ENCODE results near the gene SNAI1.
"Not testable (repeated sequence)": the region's sequence is repeated elsewhere in the genome, so short reads cannot be mapped to it uniquely, and the experiment has no call there.

SNAI1 gene

DNA sequence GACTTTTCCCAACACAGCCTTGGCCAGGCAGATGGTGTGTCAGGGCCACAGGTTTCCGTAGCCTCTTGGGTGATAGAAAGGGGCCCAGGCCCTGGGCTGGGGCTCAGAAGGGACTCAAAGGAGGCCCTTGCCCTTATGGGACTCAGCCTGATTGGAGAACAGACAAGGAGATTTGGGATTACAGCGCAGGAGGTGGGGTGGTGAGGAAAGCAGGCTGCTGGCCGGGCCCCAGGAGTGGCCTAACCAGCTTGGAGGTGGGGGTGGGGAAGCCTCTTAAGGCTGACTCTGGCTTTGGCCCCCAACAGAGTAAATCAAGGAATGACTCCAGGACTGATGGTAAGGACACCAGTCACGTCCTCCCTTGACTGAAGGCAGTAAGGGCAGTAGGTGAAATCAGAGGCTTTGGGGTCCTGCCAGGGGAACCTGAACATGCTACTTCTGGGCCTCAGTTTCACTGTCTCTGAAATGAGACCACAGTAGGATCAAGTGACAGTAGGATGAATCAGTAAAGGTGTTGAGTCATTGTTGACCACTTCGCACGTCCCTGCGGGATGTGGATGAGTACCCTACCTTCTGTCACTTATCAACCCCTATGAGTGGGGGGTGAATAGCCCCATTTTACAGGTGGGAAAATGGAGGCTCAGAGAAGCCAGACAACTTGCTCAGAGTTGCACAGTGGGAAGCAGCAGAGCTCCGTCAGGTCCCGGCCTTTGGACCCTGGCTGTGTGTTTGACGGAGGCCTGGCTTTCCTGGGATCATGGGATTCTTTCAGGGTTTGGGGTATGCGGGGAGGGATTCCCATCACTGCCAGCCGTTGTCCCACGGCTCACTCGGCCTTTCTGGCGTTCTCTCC, 4.5 kb downstream of the SNAI1 start:
- no peak for DNase-seq

DNA sequence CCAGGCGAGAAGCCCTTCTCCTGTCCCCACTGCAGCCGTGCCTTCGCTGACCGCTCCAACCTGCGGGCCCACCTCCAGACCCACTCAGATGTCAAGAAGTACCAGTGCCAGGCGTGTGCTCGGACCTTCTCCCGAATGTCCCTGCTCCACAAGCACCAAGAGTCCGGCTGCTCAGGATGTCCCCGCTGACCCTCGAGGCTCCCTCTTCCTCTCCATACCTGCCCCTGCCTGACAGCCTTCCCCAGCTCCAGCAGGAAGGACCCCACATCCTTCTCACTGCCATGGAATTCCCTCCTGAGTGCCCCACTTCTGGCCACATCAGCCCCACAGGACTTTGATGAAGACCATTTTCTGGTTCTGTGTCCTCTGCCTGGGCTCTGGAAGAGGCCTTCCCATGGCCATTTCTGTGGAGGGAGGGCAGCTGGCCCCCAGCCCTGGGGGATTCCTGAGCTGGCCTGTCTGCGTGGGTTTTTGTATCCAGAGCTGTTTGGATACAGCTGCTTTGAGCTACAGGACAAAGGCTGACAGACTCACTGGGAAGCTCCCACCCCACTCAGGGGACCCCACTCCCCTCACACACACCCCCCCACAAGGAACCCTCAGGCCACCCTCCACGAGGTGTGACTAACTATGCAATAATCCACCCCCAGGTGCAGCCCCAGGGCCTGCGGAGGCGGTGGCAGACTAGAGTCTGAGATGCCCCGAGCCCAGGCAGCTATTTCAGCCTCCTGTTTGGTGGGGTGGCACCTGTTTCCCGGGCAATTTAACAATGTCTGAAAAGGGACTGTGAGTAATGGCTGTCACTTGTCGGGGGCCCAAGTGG, 5.3 kb downstream of the SNAI1 start:
- no peak for DNase-seq

GRCh38 chr20:49989234-49990065, 6.7 kb downstream of the SNAI1 start:
- no peak for DNase-seq

- DNase-seq, result no peak
Observed at GRCh38 chr20:49990271-49990720, 7.5 kb downstream of the SNAI1 start.

DNA sequence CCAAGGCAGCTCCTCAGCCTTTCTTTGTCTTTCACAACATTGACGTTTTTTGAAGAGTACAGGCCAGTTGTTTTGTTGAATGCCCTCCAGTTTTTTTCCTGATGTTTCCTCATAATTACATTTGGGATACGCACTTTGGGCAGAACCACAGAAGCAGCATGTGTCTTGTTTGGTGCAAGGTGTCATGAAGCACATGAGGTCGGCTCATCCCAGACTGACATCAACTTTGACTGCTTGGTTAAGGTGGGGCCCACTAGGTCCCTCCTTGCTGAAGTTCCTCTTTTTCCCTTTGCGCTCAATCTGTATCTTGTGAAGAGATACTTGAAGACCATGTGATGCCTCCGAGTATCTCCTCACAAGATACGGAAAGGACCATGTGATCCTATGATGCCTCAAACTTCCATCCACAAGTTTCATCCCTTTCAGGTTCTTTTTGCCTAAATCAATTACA, 10.5 kb downstream of the SNAI1 start:
- DNase-seq, result no peak

DNA sequence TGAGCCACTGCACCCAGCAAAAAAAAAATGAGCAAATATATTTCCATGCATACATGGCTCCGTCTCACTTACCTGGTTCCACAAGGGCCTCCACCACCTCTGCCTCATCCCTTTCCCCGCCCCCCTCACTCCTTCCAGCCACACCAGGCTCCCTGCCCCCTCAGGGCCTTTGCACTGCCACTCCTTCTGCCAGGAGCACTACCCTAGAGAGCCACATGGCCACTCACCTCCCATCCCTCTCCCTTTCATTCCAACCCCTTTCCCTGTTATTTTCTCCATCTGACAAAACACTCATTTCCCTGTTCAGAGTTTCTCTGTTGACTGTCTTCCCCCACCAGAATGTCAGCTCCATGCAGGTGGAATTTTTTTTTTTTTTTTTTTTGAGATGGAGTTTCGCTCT, 12.8 kb downstream of the SNAI1 start:
- DNase-seq, result no peak

- not testable (repeated sequence) for DNase-seq
Observed at GRCh38 chr20:49998478-49999188, 15.9 kb downstream of the SNAI1 start.

- no peak for DNase-seq
Observed at GRCh38 chr20:49999329-49999728, 16.5 kb downstream of the SNAI1 start.

DNA sequence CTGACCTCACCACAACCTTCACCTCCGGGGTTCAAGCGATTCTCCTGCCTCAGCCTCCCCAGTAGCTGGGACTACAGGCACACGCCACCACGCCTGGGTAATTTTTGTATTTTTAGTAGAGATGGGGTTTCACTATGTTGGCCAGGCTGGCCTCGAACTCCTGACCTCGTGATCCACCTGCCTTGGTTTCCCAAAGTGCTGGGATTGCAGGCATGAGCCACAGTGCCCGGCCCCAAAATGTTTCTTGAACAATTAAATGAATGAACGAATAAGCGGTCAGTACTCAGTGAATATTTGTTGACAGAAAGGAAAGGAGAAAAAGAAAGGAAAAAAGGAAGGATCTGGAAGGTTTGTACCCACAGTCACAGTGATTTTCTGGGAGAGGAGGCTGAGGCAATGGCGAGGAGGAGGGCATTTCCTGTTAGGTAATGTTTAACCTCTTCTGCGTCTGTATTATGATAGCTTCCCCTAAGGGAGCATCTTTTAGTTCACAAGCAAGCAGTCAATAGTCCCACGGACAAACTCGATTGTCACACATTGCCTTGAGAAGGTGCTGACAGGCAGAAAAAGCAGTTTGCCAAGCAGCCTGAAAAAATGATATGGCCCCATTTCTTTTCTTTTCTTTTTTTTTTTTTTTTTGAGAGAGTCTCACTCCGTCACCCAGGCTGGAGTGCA, 17.9 kb downstream of the SNAI1 start:
- DNase-seq, result not testable (repeated sequence)

- no peak for DNase-seq
Observed at GRCh38 chr20:50001784-50002311, 19.1 kb downstream of the SNAI1 start.

- DNase-seq, result no peak
Observed at GRCh38 chr20:50003253-50003656, 20.5 kb downstream of the SNAI1 start.

DNA sequence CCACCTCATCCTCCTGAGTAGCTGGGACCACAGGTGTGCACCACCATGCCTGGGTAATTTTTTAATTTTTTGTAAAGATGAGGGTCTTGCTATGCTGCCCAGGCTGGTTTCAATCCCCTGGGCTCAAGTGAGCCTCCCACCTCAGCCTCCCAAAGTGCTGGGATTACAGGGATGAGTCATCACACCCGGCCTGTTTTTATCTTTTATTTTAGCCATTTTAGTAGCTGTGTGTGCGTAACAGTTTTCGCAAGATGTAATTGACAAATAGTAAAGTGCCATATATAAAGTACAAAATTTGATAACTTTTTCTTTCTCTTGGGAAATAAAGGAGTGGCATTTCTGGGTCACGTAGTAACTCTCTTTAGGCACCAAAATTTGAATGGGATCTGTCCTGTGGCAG, 21.4 kb downstream of the SNAI1 start:
- DNase-seq, result no peak

DNA sequence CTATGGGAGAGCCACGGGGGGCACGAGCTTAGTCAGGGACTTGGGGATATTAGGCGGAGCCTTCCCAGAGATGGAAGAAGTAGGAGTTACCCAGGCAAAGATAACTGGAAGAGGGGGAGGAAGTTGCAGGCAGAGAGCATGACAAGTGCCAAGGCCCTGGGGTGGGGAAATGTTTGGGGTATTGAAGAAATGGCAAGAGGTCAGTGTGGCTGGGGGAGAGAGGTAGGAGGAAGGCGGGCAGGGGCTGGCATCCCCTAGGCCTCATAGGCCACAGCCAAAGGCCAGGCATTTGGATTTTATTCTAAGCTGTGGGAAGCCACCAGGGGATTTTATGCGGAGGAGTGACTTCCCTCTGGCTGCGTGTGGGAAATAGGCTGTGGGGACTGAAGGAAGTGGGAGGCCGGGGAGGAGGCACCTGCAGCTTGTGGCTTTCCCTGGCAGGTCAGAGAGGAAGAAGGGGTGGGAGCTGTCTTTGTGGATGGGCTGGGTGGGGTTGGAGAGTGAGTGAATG, 22.7 kb downstream of the SNAI1 start:
- DNase-seq, result no peak

DNA sequence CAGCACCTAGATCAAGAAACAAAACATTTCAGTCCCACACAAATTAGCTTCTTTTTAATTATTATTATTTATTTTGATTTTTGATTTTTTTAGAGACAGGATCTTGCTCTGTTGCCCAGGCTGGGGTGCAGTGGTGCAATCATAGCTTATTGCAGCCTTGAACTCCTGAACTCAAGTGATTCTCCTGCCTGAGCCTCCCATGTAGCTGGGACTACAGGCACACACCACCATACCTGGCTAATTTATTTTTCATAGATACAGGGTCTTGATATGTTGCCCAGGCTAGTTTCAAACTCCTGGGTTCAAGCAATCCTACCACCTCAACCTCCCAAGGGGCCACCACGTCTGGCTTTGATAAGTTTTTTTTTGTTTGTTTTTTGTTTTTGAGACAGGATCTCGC, 24.6 kb downstream of the SNAI1 start:
- no peak for DNase-seq

GRCh38 chr20:50008007-50008406, 25.2 kb downstream of the SNAI1 start:
- DNase-seq, result no peak

DNA sequence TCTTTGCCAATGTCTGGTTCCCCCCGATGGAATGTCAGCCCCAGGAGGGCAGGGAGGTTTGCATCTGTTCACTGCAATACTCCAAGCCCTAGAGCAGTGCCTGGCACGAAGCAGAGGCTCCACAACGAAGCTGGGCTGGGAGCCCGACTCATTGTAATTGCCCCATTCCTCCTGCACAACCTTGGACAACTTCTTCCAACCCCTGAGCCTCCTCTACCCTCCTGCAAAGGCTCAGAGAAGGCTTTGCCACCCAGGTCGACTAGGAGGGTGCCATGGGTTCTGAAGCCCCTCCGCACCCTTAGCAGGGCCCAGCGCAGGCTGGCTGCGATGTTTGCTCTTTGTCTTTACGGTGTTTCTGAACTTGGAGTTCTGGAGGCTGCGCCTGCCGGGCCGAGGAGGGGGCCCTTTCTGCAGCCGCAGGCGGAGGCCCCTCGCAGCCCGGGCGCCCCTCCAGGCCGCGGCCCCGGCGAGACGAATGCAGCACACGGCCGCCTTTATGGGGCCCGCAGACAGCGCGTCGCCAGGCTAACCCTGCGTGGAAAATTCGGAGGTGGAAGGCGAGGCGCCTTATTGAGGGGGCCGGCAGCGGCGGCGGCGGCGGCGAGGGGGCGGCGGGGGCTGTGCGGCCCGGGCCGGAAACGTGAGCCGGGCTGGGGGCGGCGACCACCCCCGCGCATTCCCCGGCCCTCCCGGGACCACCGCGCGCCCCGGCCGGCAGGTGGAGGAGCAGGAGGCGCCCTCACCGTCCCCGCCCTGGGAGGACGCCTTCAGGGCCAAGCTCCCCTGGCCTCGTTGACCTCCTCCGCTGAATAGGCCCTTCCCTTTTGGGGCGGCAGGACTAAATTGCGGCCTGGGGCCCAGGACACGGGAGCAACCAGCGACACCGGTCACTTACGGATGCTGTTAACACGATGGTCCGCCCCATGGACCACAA, 27.0 kb downstream of the SNAI1 start:
- DNase-seq, result no peak

DNA sequence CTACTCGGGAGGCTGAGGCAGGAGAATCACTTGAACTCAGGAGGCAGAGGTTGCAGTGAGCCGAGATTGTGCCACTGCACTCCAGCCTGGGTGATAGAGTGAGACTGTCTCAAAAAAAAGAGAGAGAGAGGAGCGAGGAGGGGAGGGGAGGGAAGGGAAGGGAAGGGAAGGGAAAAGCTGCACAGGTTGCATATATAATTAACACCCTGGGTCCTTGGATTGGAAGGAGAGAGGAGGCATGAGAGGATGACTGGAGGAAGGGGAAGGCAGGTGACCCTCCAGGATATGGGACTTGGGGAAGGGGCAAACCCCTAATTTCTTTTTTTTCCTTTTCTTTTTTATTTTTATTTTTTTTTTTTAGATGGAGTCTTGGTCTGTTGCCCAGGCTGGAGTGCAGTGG, 28.8 kb downstream of the SNAI1 start:
- not testable (repeated sequence) for DNase-seq

GRCh38 chr20:50012282-50013263, 29.8 kb downstream of the SNAI1 start:
- DNase-seq, result no peak

DNA sequence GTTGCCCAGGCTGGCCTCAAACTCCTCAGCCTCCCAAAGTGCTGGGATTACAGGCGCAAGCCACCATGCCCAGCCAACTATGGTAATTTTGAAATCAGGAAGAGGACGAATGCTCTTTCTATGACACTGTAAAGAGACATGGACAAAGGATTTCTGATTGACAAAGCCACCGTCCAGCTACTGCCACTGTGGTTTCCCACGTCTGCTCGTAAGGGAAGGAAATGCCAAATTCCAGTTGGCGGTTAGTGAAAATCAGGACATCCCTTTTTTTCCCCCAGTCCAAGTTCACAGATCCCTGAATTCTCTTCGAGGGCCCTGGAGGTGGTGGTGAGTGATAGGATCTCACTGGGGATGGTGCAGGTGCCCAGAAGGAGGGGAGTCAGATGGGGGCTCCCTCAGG, 31.2 kb downstream of the SNAI1 start:
- no peak for DNase-seq

All from NCI-H446 (cell line).